ENCODE data around the gene LRRC7. TPM values are rescaled to one million over a fixed set of nuclear protein-coding genes. Genes with fewer than 3 reads are reported as not detected.

Gene LRRC7
- total RNA-seq, 1 donor from 2014 or later, result 7.8 TPM

DNA sequence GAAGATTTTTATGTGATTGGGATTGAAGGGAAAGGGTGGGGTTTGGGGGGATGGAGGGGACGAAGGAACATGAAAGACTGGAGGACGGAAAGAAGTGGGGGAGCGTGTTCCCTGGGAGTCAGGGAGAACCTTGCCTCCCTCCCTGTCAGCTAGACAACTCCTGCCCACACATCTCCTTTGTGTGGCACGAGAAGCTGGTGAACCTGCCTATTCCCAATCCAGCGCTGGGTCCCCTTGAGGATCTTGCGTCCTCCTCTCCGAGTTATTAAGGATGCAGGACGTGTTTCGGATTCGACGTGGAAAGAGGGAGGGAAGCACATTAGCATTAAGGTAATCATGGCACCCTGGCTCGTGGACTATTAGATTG lies 1.4 kb downstream of the LRRC7 start:
- no peaks in the 10 kb centered on the region for H3K9me3 Mint-ChIP-seq (ENCODE audit: low read depth)
- peaks cover 73% of the 10 kb centered on the region for H3K27me3 Mint-ChIP-seq
- peak overlapping the region; percentile 73 for H3K27ac Mint-ChIP-seq
- H3K4me3 Mint-ChIP-seq (ENCODE audit: low read depth), result peak overlapping the region; percentile 80
- peaks cover 19% of the 10 kb centered on the region for H3K4me1 Mint-ChIP-seq (ENCODE audit: low read depth)
- TF ChIP-seq, protein P1, sequence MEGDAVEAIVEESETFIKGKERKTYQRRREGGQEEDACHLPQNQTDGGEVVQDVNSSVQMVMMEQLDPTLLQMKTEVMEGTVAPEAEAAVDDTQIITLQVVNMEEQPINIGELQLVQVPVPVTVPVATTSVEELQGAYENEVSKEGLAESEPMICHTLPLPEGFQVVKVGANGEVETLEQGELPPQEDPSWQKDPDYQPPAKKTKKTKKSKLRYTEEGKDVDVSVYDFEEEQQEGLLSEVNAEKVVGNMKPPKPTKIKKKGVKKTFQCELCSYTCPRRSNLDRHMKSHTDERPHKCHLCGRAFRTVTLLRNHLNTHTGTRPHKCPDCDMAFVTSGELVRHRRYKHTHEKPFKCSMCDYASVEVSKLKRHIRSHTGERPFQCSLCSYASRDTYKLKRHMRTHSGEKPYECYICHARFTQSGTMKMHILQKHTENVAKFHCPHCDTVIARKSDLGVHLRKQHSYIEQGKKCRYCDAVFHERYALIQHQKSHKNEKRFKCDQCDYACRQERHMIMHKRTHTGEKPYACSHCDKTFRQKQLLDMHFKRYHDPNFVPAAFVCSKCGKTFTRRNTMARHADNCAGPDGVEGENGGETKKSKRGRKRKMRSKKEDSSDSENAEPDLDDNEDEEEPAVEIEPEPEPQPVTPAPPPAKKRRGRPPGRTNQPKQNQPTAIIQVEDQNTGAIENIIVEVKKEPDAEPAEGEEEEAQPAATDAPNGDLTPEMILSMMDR (IDR thresholded peaks at IDR 0.05; ENCODE audit: unreplicated experiment), result no peak
- DNase-seq (ENCODE audit: low spot score, unreplicated experiment), result no peak
- H3K36me3 Mint-ChIP-seq (ENCODE audit: insufficient read depth), result no peaks in the 10 kb centered on the region

DNA sequence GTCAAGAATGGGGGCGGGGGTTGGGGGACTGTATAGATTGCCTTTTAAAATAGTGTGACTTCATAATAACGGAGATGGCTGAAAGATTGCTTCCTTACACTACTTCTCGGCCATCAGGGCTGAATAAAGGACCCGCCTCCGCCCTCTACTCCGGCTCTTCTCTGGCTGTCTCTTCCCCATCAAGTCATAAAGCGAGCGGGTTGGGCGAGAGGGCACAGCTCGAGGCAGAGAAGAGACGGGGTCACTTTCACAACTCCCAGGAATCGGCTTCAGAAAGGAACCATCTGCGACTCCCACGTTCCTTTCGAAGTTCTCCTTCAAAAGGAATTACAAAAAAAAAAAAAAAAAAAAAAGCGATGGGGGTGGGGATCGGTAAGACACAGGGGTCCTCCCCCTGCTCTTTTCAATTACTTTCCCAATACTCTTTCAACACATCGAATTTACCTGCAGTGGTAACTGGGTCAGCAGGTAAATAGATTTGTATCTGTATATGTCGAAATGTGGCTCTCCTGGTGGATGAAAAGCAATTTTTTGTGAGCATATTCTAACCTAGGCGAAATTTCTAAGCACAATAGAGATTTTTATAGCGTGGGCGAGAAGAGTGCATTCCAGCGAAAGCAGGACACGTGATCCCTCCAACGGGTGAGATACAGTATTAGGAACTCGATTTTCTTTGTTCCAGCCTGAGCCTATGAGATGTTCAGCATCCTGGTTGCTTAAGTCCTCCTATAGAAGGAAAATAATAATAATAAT lies 2.0 kb downstream of the LRRC7 start:
- TF ChIP-seq, protein P1 (IDR thresholded peaks at IDR 0.05; ENCODE audit: unreplicated experiment), result no peak
- H3K27me3 Mint-ChIP-seq, result peaks cover 69% of the 10 kb centered on the region
- H3K4me3 Mint-ChIP-seq (ENCODE audit: low read depth), result peak overlapping the region; percentile 80
- no peaks in the 10 kb centered on the region for H3K36me3 Mint-ChIP-seq (ENCODE audit: insufficient read depth)
- peak overlapping the region; percentile 1 for H3K27ac Mint-ChIP-seq
- H3K4me1 Mint-ChIP-seq (ENCODE audit: low read depth), result peaks cover 19% of the 10 kb centered on the region
- DNase-seq (ENCODE audit: low spot score, unreplicated experiment), result no peak
- no peaks in the 10 kb centered on the region for H3K9me3 Mint-ChIP-seq (ENCODE audit: low read depth)

DNA sequence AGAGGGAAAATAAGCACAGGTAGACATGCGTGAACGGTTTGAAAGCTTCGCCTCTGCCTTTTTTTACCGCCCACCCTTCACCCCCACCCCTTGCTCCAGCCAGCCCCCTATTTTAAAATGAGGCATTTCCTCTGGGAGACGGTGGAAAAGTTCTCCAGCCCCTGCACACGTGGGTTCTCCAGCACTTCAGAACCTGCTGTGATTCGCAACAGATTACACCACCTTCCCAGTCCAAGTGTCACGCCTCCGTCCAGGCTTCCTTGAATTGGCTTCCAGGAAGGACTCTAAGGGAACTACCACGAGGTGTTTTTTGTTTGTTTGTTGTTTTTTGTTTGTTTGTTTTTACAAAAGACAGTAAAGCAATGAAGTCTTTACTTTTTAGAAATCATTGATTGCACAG lies 2.6 kb downstream of the LRRC7 start:
- TF ChIP-seq, protein P1 (IDR thresholded peaks at IDR 0.05; ENCODE audit: unreplicated experiment), result no peak
- no peak for DNase-seq (ENCODE audit: low spot score, unreplicated experiment)
- peak overlapping the region; percentile 51 for H3K27ac Mint-ChIP-seq
- H3K36me3 Mint-ChIP-seq (ENCODE audit: insufficient read depth), result no peaks in the 10 kb centered on the region
- H3K27me3 Mint-ChIP-seq, result peaks cover 63% of the 10 kb centered on the region
- H3K4me3 Mint-ChIP-seq (ENCODE audit: low read depth), result peak overlapping the region; percentile 77
- no peaks in the 10 kb centered on the region for H3K9me3 Mint-ChIP-seq (ENCODE audit: low read depth)
- peaks cover 19% of the 10 kb centered on the region for H3K4me1 Mint-ChIP-seq (ENCODE audit: low read depth)

DNA sequence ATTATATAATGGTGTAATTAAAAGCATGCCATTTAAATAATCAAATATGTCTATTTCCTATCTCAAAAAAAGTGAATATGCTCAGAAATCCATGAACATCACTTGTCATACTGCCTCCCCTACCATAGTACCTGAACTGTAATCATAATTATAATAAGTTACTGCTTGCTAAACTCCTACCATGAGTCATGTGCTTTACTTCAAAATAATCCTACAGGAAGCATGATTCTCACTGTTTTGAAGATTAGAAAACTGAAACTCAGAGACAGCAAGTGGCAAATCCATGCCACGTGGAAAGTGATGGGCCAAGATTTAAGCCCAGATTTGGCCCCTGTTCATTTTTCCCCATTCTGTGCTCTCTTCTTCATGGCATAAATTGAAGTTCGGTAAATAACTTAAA lies 5.2 kb downstream of the LRRC7 start:
- DNase-seq (ENCODE audit: low spot score, unreplicated experiment), result no peak
- Mint-ChIP-seq H3K27ac (no peak overlapping the region), H3K4me3 (ENCODE audit: low read depth) (no peak overlapping the region), H3K27me3 (peaks cover 43% of the 10 kb centered on the region), H3K36me3 (ENCODE audit: insufficient read depth) (no peaks in the 10 kb centered on the region), H3K4me1 (ENCODE audit: low read depth) (peaks cover 16% of the 10 kb centered on the region), H3K9me3 (ENCODE audit: low read depth) (no peaks in the 10 kb centered on the region)
- TF ChIP-seq, protein P1 (IDR thresholded peaks at IDR 0.05; ENCODE audit: unreplicated experiment), result no peak

DNA sequence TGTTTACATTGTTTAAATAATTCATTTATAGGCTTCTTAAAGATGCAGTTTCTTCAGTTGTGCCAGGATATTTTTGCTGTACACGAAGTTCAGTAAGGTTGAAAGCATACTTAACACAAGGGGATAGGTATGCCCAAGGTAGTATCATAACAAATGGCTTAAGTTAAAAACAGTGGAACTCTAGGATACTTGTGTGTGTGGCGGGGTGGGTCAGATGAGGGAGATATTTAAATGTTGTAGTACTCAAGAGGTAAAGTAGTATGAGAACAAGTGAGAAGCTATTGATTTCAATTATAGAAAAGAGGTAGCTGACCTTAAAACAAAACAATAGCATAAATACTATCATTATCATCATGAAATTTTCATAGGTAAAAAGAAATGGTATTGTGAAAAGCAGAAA lies 6.2 kb downstream of the LRRC7 start:
- TF ChIP-seq, protein P1 (IDR thresholded peaks at IDR 0.05; ENCODE audit: unreplicated experiment), result no peak
- peaks cover 36% of the 10 kb centered on the region for H3K27me3 Mint-ChIP-seq

More for the DNA sequence above, 6.2 kb downstream of the LRRC7 start:
- peaks cover 11% of the 10 kb centered on the region for H3K4me1 Mint-ChIP-seq (ENCODE audit: low read depth)
- no peaks in the 10 kb centered on the region for H3K36me3 Mint-ChIP-seq (ENCODE audit: insufficient read depth)
- H3K27ac Mint-ChIP-seq, result no peak overlapping the region
- no peak overlapping the region for H3K4me3 Mint-ChIP-seq (ENCODE audit: low read depth)
- DNase-seq (ENCODE audit: low spot score, unreplicated experiment), result no peak
- H3K9me3 Mint-ChIP-seq (ENCODE audit: low read depth), result no peaks in the 10 kb centered on the region

All from progenitor cell of endocrine pancreas (in vitro differentiated cells).